COLO668 (cell line): ENCODE data around the gene LTA4H.
A peak's percentile ranks its signal among the peaks of the same experiment; 100 is the strongest.

Source experiments
- DNase-seq: peaks from one replicate; lab custom pipeline; 2025; ENCODE audit not compliant: unreplicated experiment; lab: John Stamatoyannopoulos, UW

The LTA4H gene

DNA sequence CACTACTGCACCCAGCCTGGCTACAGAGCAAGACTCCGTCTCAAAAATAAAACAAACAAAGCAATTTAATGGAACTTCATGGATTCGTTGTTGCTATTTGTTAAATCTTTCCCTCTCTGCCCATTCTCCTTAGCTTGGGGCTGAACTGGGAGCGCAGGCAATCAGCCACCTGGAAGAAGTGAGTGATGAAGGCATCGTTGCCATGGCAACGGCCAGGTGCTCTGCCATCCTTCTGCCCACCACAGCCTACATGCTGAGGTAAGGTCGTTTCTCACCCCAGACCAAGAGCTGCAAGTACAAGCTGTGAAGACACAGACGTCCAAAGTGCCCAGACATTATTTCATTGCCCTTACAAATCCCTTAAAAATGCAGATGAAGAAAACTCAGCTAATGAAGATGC lies 73.2 kb downstream of the LTA4H start:
- peak; percentile 17 for DNase-seq

DNA sequence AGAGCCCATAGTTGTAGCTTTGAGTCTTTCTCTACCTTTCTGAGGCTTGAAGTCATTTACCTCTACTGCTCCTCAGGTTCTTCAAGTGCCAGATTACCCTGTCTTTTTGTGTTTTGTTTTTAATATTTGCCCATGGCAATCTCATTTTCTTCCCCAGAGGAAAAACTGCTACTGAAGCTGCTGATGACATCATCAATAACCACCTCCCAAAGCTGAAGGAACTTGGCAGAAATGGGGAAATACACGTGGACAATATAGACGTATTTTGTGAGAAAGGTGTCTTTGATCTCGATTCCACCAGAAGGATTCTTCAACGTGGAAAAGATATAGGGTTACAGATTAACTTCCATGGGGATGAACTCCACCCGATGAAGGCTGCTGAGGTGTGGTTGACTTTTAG lies 75.1 kb downstream of the LTA4H start:
- no peak for DNase-seq

DNA sequence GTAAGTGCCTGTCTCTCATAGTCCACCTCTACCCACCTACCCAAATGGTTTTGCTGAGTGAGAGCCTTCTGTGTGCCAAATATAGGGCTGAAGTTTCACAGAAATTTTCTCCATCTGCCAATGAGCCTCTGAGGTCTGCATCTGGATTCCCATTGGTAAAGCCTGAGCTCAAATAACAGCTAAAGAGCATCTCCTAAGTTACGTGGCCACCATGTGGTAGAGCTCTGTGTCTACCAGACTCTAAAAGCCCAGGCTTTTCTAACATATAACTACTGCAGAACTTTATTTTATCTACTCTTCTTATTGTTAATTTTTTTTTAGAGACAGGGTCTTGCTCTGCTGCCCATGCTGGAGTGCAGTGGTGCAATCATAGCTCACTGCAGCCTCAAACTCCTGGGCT lies 76.3 kb downstream of the LTA4H start:
- DNase-seq: peak; percentile 15

DNA sequence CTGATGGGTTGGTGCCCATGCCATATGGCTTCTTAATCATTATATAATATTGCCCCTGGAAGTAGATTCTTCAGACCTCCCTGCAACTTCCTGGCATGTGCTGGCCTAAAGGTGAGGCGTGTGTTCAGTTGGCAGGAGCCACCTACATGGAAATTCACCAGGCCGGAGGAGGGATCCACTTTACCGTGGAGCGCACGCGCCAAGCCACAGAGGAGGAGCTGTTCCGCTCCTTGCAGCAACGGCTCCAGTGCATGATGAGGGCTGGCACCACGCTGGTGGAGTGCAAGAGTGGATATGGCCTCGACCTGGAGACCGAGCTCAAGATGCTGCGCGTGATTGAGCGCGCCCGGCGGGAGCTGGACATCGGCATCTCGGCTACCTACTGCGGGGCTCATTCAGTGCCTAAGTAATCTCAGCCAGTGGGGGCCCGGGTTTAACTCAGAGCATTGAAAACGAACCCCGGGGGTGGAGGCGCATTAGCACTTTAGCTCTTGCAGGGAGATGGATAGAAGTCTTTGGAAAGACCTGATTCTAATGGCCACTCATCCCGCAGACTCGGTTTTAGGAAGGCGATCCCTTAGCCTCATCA lies 78.7 kb downstream of the LTA4H start:
- DNase-seq: no peak

DNA sequence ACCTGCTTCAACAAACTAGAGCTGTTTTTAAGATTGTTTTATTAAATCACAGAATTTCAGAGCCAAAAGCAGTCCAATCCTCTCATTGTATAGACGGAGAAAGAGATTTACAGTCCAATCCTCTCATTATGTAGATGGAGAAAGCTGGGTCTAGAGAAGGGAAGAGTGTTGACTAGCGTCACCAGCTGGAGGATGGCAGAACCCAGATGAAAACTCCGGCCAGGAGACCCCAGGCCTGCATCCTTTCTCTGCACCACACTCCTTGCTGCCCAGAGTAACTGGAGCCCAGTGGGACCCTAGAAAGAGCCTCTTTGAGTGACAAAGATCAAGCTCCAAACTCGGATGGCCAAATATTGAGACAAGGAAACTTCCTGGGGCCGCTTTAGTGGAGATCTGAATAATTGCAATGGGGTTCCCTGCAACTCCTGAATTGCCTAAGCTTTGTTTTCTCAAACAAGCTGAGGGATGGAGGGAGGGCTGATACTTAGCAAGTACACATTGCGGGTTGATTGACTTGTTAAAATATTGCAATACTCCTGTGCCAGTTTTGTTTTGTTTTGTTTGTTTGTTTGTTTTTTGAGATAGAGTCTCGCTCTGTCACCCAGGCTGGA lies 79.7 kb downstream of the LTA4H start:
- DNase-seq: no peak

DNA sequence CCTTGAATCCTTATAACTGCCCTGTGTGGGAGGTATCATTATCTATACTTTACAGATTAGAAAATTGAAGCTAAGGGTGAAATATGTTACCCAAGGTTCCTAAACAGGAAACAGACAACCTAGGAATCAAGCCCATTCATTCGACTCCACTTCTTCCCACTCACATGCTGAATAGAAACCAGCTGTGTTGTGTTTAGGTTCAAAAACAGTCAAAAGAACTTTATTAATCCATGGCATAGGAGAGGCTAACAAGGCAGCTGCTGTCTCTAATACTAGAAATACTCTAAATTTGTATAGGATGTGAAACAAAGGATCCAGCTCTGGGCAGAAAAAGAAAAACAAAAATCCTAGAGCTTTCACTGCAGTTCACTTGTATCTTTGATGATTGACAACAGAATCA lies 82.4 kb downstream of the LTA4H start:
- DNase-seq: no peak

DNA sequence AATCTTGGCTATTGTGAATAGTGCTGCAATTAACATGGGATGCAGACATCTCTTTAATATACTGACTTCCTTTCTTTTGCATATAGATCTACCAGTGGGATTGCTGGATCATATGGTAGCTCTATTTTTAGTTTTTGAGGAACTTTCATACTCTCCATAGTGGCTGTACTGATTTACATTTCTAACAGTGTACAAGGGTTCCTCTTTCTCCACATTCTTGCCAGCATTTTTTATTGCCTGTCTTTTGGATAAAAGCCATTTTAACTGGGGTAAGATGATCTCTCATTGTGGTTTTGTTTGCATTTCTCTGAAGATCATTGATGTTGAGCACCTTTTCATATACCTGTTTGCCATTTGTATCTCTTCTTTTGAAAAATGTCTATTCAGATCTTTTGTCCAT lies 83.9 kb downstream of the LTA4H start:
- no peak for DNase-seq
